Right lobe of liver (tissue), 4 donors: ENCODE results near the gene METTL6.

Source experiments
- POLR2A ChIP-seq: fragments of 450-650 bp; IDR thresholded peaks from one replicate; pipeline ENCODE4 v1.6.1; 2017; ENCODE audit warnings: antibody characterized with exemption, mild to moderate bottlenecking
- TF ChIP-seq, protein P1 (sequence below), 4 donors: fragments of 200-600 bp in 3 of 4; fragments of 450-650 bp in 1 of 4; IDR thresholded peaks; one replicate each; pipeline versions ENCODE4 v1.5.1 to v1.8.0; 2016 to 2022; ENCODE audit warnings: antibody characterized with exemption in 4 of 4, mild to moderate bottlenecking in 2 of 4
- donor health status: DM: no; HTN: no; CAD: no.
- donor health status: DM: no; HTN: no; CAD: no.
- donor health status: DM: no; HTN: yes; CAD: no.

DNA sequence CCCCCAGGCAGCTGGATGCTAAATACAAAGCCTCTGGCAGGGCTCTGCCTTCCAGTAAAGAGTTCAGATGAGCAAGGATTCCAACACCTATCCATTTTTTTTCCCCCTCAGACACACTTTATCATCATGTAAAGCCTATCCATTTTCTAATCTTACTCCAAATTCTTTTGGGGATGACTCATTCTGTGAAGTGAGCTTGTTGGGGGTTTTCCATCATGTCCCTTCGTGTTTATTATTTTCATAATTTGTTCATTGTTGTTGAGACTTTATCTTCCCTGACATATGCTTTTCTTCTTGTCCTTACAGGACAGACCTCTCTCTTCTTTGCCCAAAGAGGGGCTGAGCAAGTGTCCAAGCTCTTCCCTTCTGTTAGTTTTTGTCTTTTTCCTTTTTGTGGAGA lies 60.3 kb downstream of the METTL6 start:
- TF ChIP-seq POLR2A: no peak
- TF ChIP-seq, protein P1, sequence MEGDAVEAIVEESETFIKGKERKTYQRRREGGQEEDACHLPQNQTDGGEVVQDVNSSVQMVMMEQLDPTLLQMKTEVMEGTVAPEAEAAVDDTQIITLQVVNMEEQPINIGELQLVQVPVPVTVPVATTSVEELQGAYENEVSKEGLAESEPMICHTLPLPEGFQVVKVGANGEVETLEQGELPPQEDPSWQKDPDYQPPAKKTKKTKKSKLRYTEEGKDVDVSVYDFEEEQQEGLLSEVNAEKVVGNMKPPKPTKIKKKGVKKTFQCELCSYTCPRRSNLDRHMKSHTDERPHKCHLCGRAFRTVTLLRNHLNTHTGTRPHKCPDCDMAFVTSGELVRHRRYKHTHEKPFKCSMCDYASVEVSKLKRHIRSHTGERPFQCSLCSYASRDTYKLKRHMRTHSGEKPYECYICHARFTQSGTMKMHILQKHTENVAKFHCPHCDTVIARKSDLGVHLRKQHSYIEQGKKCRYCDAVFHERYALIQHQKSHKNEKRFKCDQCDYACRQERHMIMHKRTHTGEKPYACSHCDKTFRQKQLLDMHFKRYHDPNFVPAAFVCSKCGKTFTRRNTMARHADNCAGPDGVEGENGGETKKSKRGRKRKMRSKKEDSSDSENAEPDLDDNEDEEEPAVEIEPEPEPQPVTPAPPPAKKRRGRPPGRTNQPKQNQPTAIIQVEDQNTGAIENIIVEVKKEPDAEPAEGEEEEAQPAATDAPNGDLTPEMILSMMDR (IDR thresholded peaks at IDR 0.05): no peak
